Tibial artery (tissue), 4 donors: ENCODE data around the gene COL8A1.

Experiments
- DNase-seq, 2 donors: peaks; one replicate each; pipeline ENCODE4 v3.0.0-alpha.2; 2019
- H3K27ac ChIP-seq, 2 donors: fragments of 200-600 bp; sonication (generic) in 1 of 2; 1 replicate in 1 of 2; 2 replicates in 1 of 2; pipeline ENCODE4 v1.5.1; 2018 to 2019; ENCODE audit warnings: mild to moderate bottlenecking in 1 of 2
- H3K27me3 ChIP-seq, 2 donors: fragments of 200-600 bp; sonication (generic) in 1 of 2; one replicate each; pipeline versions ENCODE4 v1.5.1 to v1.6.0; 2016 to 2019
- H3K36me3 ChIP-seq, 3 donors: fragments of 200-600 bp; sonication (generic) in 2 of 3; one replicate each; pipeline ENCODE4 v1.5.1; 2016 to 2019; ENCODE audit warnings: mild to moderate bottlenecking in 2 of 3
- H3K4me1 ChIP-seq, 4 donors: fragments of 200-600 bp; sonication (generic) in 2 of 4; 1 replicate in 3 of 4; 2 replicates in 1 of 4; pipeline ENCODE4 v1.5.1; 2016 to 2019
- H3K4me3 ChIP-seq, 2 donors: fragments of 200-600 bp; sonication (generic) in 1 of 2; 1 replicate in 1 of 2; 2 replicates in 1 of 2; pipeline ENCODE4 v1.5.1; 2018 to 2019; ENCODE audit warnings: mild to moderate bottlenecking in 2 of 2
- H3K9me3 ChIP-seq, 3 donors: fragments of 200-600 bp; sonication (generic) in 1 of 3; one replicate each; pipeline ENCODE4 v1.5.1; 2016 to 2019
- intact Hi-C: fragments of 100-400 bp; cut with DNase I; formaldehyde crosslinking; loops from one replicate; pipeline ENCODE4 v1.15.0; 2023; ENCODE audit warnings: low total_unique reads
- TF ChIP-seq, protein P1 (sequence below), 2 experiments: fragments of 200-600 bp in 1 of 2; fragments of 450-650 bp in 1 of 2; IDR thresholded peaks; one replicate each; pipeline ENCODE4 v1.5.1; 2017 to 2019; ENCODE audit warnings: antibody characterized with exemption in 2 of 2, mild to moderate bottlenecking in 1 of 2, moderate library complexity in 1 of 2

COL8A1 gene

DNA sequence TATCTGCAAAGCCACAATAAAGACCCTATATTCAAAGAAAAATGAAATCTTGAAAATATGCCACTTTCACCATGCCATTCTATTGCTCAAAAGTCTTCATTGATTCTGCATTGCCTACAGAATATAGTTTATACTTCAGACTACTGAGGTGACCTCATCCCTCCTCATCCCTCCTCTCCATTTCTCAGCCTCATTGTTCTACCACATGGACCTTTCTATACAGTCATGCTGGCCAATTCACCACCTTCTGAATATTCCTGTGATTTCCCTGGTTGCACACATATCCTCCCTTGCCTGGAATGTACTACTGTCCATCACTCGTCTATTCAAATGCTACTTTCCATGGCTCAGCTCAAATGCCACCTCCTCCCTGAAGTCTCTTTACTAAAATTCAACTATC lies 3.5 kb upstream of the COL8A1 start:
- Histone ChIP-seq H3K27me3 (no peaks in the 10 kb centered on the region), H3K27ac (peak overlapping the region; percentile 92 to 95), H3K4me3 (peak overlapping the region in 1 of 2 donors; percentile 65), H3K4me1 (peaks cover 0 to 43% (median 7%) of the 10 kb centered on the region in 4 donors), H3K36me3 (no peaks in the 10 kb centered on the region), H3K9me3 (no peaks in the 10 kb centered on the region)
- DNase-seq = no peak
- TF ChIP-seq, protein P1, sequence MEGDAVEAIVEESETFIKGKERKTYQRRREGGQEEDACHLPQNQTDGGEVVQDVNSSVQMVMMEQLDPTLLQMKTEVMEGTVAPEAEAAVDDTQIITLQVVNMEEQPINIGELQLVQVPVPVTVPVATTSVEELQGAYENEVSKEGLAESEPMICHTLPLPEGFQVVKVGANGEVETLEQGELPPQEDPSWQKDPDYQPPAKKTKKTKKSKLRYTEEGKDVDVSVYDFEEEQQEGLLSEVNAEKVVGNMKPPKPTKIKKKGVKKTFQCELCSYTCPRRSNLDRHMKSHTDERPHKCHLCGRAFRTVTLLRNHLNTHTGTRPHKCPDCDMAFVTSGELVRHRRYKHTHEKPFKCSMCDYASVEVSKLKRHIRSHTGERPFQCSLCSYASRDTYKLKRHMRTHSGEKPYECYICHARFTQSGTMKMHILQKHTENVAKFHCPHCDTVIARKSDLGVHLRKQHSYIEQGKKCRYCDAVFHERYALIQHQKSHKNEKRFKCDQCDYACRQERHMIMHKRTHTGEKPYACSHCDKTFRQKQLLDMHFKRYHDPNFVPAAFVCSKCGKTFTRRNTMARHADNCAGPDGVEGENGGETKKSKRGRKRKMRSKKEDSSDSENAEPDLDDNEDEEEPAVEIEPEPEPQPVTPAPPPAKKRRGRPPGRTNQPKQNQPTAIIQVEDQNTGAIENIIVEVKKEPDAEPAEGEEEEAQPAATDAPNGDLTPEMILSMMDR (IDR thresholded peaks at IDR 0.05) = no peak
- intact Hi-C loops = no loop called here

GRCh38 chr3:99635348-99635747 lies 3.0 kb upstream of the COL8A1 start:
- TF ChIP-seq, protein P1 (IDR thresholded peaks at IDR 0.05) = no peak
- Histone ChIP-seq H3K36me3 (no peaks in the 10 kb centered on the region), H3K4me3 (peak overlapping the region; percentile 65 to 69), H3K27ac (peak overlapping the region; percentile 92 to 95), H3K9me3 (no peaks in the 10 kb centered on the region), H3K27me3 (no peaks in the 10 kb centered on the region), H3K4me1 (peaks cover 0 to 42% (median 7%) of the 10 kb centered on the region in 4 donors)
- intact Hi-C loops = no loop called here
- DNase-seq = no peak

DNA sequence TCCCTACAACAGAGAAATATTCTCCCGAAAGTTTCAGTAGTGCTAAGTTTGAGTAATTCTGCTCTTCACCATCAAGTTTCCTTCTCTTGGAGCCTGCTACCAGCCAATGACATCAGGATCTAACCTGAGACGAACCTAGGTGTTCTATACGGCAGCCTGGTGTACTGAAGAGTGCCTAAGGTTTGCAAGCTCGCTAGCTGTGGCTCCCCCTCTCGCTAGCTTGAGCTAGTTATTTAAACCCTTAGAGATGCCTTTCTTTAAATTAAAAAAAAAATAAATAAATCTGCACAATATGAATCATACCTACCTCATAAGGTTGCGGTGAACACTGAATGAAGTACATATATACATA lies 1.4 kb upstream of the COL8A1 start:
- Histone ChIP-seq H3K36me3 (no peaks in the 10 kb centered on the region), H3K27ac (peak overlapping the region; percentile 92 to 95), H3K27me3 (no peaks in the 10 kb centered on the region), H3K9me3 (no peaks in the 10 kb centered on the region), H3K4me1 (peaks cover 0 to 39% (median 7%) of the 10 kb centered on the region in 4 donors), H3K4me3 (peak overlapping the region; percentile 65 to 69)
- DNase-seq = no peak
- TF ChIP-seq, protein P1 (IDR thresholded peaks at IDR 0.05) = no peak
- intact Hi-C loops = no loop called here

DNA sequence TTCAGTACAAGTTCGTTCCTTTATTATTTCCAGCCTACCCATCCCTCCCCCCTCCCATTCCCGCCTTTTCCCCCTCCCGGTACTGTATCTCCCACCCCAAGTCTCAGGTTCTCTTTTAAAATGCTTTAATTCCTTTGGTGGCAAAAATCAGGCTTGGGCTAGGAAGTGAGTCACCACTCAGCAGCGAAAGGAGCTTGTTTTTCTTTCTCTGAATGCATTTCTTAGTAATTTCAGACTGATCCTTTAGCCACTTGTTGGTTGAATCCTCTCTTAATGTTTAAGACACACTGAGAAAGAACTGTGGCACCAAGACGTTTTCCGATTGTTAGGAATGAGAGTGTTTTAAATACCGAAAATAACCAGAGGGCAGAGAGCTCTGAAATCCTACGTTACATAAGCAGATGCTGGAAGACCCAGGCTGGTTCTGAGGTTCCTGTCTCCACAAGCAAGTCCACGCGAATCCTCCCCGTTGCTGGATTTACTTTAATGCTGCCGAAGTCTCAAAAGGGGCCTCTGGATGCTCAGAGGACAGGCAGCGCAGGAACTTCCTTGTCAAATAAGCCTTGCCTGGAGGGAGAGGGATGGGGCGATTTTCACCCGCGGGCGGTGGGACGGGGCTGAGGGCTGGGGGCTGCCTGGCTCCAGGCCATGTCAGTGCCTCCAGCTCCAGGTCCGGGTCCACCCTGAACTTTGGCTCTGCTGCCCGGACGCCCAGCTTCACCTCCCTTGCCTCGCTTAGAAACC lies 854 bp upstream of the COL8A1 start:
- peaks cover 0 to 45% (median 7%) of the 10 kb centered on the region in 4 donors for H3K4me1 ChIP-seq
- no peaks in the 10 kb centered on the region for H3K9me3 ChIP-seq
- H3K36me3 ChIP-seq = no peaks in the 10 kb centered on the region
- TF ChIP-seq, protein P1 (IDR thresholded peaks at IDR 0.05) = no peak
- peak overlapping the region; percentile 92 to 95 for H3K27ac ChIP-seq
- DNase-seq = peak; percentile 45 to 73
- peak overlapping the region; percentile 65 to 69 for H3K4me3 ChIP-seq
- intact Hi-C loops = no loop called here
- no peaks in the 10 kb centered on the region for H3K27me3 ChIP-seq

DNA sequence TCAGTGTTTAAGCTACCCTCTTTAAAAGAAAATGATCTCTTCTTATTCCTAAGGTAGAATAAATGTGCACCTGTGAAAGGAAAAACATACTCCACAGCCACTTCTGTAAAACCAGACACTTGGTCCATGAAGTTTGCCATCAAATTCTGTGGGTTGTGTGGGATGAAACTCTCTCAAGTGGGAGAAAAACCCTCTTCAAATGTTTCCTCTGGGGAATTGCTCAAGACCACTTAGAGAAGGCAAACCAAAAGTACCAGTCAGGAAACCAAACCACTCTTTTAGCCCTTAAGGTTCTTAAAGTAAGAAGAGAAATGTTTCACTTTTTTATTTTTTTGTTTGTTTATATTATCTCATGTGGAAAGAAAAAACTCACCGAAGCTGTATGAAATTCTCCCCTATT lies 1.2 kb downstream of the COL8A1 start:
- intact Hi-C loops = no loop called here
- Histone ChIP-seq H3K9me3 (no peaks in the 10 kb centered on the region), H3K27ac (peak overlapping the region; percentile 92 to 95), H3K27me3 (no peaks in the 10 kb centered on the region), H3K36me3 (no peaks in the 10 kb centered on the region), H3K4me1 (peaks cover 0 to 47% (median 4%) of the 10 kb centered on the region in 4 donors), H3K4me3 (peak overlapping the region; percentile 65 to 69)
- TF ChIP-seq, protein P1 (IDR thresholded peaks at IDR 0.05) = no peak
- DNase-seq = no peak
